Type B pancreatic cell (in vitro differentiated cells): Measurements from ENCODE around the gene SCAMP1. TPM values are rescaled to one million over a fixed set of nuclear protein-coding genes. Genes with fewer than 3 reads are reported as not detected.

Experiments used
- DNase-seq: peaks from one replicate; pipeline ENCODE4 v3.0.0; 2021; ENCODE audit warnings: mixed read lengths; ENCODE audit not compliant: unreplicated experiment; ENCODE audit errors: extremely low spot score
- H3K27ac Mint-ChIP-seq: 2 replicates; pipeline ENCODE4 v1.8.0; 2021; ENCODE audit warnings: mild to moderate bottlenecking, mixed read lengths
- H3K27me3 Mint-ChIP-seq: 2 replicates; pipeline ENCODE4 v1.8.0; 2021; ENCODE audit warnings: mixed read lengths
- H3K36me3 Mint-ChIP-seq: 2 replicates; pipeline ENCODE4 v1.8.0; 2021; ENCODE audit warnings: mixed read lengths
- H3K4me1 Mint-ChIP-seq: one replicate; pipeline ENCODE4 v1.8.0; 2021; ENCODE audit warnings: mixed read lengths; ENCODE audit not compliant: unreplicated experiment
- H3K4me3 Mint-ChIP-seq: 2 replicates; pipeline ENCODE4 v1.8.0; 2021; ENCODE audit warnings: mild to moderate bottlenecking, mixed read lengths
- H3K9me3 Mint-ChIP-seq: 2 replicates; pipeline ENCODE4 v1.8.0; 2021; ENCODE audit warnings: mixed read lengths
- total RNA-seq: library from RNA; stranded (reverse); gene quantifications from 2 replicates; pipeline ENCODE4 v1.2.1, GENCODE V29; 2021; ENCODE audit warnings: low replicate concordance
- TF ChIP-seq, protein P1 (sequence below): fragments of 200-600 bp; sonication (generic); conservative IDR thresholded peaks from 2 replicates; pipeline ENCODE4 v1.5.0; 2021; ENCODE audit warnings: antibody characterized with exemption, mild to moderate bottlenecking

The SCAMP1 gene
- total RNA-seq, 1 donor from 2014 or later = 50.8 TPM

DNA sequence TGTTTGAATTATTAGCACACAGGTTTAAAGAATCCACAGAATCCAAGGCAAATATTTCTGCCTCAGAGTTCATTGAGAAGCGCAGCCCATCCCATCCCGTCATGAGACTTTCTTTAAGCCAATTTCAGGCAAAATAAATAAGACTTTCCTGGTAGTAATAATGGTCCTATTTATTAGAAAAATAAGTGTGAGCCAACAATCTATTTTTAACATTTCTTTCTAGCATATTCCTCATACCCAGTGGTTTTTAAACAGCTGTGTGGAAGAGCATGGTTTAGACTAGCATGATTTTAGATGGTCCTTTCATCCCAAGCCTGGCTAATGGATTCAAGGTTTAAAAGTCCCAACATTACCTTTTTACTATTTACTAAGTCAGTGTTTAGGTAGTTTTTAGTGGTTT lies 125.8 kb downstream of the SCAMP1 start:
- no peaks in the 10 kb centered on the region for H3K27me3 Mint-ChIP-seq

DNA sequence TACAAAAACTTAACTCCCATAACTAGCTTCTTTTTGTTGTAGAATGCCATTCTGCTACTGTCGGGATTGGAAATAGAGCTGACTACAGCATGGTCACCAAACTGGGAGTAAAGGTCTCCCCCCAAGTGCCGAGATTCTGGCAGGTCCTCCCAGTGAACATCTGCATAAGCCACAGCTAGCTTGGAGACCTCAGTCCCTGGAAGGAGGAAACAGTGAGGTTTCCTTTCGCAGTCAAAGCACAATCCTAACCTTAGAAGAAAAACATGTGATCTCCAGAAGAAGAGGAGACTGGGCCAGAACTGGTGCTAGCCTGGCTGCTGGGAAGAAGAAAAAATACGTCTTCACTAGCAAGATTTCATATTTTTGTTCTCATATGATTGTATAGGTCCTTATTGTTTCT lies 127.4 kb downstream of the SCAMP1 start:
- H3K36me3 Mint-ChIP-seq = peaks cover 55% of the 10 kb centered on the region
- no peak for DNase-seq
- TF ChIP-seq, protein P1, sequence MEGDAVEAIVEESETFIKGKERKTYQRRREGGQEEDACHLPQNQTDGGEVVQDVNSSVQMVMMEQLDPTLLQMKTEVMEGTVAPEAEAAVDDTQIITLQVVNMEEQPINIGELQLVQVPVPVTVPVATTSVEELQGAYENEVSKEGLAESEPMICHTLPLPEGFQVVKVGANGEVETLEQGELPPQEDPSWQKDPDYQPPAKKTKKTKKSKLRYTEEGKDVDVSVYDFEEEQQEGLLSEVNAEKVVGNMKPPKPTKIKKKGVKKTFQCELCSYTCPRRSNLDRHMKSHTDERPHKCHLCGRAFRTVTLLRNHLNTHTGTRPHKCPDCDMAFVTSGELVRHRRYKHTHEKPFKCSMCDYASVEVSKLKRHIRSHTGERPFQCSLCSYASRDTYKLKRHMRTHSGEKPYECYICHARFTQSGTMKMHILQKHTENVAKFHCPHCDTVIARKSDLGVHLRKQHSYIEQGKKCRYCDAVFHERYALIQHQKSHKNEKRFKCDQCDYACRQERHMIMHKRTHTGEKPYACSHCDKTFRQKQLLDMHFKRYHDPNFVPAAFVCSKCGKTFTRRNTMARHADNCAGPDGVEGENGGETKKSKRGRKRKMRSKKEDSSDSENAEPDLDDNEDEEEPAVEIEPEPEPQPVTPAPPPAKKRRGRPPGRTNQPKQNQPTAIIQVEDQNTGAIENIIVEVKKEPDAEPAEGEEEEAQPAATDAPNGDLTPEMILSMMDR = no peak
- H3K4me1 Mint-ChIP-seq = peaks cover 22% of the 10 kb centered on the region
- no peak overlapping the region for H3K27ac Mint-ChIP-seq
- no peak overlapping the region for H3K4me3 Mint-ChIP-seq
- no peaks in the 10 kb centered on the region for H3K27me3 Mint-ChIP-seq
- H3K9me3 Mint-ChIP-seq = no peaks in the 10 kb centered on the region

More for the DNA sequence above, 125.8 kb downstream of the SCAMP1 start:
- H3K36me3 Mint-ChIP-seq = peaks cover 52% of the 10 kb centered on the region
- peaks cover 21% of the 10 kb centered on the region for H3K4me1 Mint-ChIP-seq
- TF ChIP-seq, protein P1 = no peak
- no peak overlapping the region for H3K27ac Mint-ChIP-seq
- no peak for DNase-seq
- H3K4me3 Mint-ChIP-seq = no peak overlapping the region
- no peaks in the 10 kb centered on the region for H3K9me3 Mint-ChIP-seq

DNA sequence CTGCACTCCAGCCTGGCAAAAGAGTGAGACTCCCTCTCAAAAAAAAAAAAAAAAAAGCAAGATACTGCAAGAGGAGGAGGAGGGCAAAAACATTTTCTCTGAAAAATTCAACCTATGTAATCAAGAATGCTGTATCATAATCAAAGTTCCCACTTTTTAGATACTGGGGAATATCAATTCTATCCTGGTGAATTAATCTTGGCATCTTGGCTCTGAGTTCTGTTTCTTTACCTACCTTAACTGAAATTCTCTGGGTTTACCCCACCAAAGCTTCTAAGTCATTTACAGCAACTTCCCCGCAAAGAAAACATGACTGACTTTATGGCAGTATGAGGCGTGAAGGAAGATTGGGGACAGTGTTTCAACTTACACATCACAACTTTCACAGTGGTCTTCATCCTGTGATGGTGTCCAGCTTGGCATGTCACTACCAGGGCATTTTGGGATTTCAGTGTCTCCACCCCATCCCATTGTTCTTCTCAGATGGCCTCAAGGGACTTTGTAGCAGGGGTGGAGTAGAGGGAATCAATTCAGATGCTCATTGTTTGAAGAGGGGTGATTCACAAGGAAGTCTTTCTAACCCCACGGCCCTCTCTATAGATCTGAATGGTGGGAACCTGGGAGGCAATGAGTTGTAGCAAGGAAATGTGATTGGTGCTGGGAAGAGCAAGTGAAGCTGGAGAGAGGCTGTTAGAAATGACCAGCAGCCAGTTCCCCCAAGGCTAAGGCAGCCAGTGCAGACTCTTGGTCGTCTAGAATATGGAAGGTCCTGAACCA lies 130.5 kb downstream of the SCAMP1 start:
- TF ChIP-seq, protein P1 = no peak
- Mint-ChIP-seq H3K27me3 (no peaks in the 10 kb centered on the region), H3K9me3 (peaks cover 1% of the 10 kb centered on the region), H3K36me3 (peaks cover 60% of the 10 kb centered on the region), H3K4me3 (no peak overlapping the region), H3K4me1 (peaks cover 30% of the 10 kb centered on the region), H3K27ac (no peak overlapping the region)
- no peak for DNase-seq

DNA sequence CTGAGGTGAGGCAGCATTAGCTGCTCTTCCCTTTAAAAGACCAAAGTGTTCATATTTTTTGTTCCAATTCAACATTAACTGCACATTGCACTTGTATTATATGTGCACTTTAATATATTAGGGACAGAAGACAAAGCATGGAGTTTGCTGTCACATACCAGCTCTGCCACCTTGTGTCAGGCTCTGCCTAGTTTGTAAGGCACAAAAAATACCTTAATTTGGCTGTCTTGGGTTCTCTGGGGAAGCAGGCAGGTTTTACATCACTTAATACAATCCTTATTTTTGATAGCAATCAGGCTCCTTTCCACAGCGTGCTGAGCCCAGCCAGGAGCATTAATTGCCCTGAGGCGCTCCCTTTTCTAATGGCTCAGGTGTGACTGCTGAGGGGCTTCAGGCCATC lies 131.8 kb downstream of the SCAMP1 start:
- Mint-ChIP-seq H3K4me3 (no peak overlapping the region), H3K27me3 (no peaks in the 10 kb centered on the region), H3K36me3 (peaks cover 62% of the 10 kb centered on the region), H3K9me3 (peaks cover 4% of the 10 kb centered on the region), H3K4me1 (peaks cover 42% of the 10 kb centered on the region), H3K27ac (peak overlapping the region; percentile 44)
- TF ChIP-seq, protein P1 = no peak
- no peak for DNase-seq

DNA sequence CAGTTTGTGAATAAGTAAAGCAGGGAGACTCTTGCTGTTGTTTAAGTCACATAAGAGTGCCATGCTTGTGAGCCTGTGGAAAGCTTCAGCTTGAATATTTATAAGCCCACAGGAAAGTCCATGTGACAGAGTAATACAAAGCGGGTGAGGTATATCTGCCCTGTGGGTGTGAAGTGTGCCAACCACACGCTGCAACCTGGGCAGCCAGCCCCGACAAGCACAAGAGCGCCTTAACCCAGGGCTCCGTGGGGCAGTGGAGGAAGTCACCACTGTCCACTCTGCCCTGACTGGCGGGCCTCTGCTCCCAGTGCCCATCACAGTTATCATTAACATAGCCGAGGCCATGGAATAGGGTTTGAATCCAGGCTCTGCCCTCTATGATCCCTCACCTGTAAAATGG lies 132.2 kb downstream of the SCAMP1 start:
- H3K36me3 Mint-ChIP-seq = peaks cover 58% of the 10 kb centered on the region
- no peak overlapping the region for H3K4me3 Mint-ChIP-seq
- peaks cover 4% of the 10 kb centered on the region for H3K9me3 Mint-ChIP-seq
- no peaks in the 10 kb centered on the region for H3K27me3 Mint-ChIP-seq
- TF ChIP-seq, protein P1 = no peak
- no peak overlapping the region for H3K27ac Mint-ChIP-seq
- DNase-seq = no peak
- H3K4me1 Mint-ChIP-seq = peaks cover 45% of the 10 kb centered on the region
